Bone marrow (tissue), 2 donors: Measurements from ENCODE around the gene WDR27.

Experiments used
- DNase-seq, 2 donors: peaks; one replicate each; lab custom pipeline; 2025; lab: John Stamatoyannopoulos, UW

The WDR27 gene

DNA sequence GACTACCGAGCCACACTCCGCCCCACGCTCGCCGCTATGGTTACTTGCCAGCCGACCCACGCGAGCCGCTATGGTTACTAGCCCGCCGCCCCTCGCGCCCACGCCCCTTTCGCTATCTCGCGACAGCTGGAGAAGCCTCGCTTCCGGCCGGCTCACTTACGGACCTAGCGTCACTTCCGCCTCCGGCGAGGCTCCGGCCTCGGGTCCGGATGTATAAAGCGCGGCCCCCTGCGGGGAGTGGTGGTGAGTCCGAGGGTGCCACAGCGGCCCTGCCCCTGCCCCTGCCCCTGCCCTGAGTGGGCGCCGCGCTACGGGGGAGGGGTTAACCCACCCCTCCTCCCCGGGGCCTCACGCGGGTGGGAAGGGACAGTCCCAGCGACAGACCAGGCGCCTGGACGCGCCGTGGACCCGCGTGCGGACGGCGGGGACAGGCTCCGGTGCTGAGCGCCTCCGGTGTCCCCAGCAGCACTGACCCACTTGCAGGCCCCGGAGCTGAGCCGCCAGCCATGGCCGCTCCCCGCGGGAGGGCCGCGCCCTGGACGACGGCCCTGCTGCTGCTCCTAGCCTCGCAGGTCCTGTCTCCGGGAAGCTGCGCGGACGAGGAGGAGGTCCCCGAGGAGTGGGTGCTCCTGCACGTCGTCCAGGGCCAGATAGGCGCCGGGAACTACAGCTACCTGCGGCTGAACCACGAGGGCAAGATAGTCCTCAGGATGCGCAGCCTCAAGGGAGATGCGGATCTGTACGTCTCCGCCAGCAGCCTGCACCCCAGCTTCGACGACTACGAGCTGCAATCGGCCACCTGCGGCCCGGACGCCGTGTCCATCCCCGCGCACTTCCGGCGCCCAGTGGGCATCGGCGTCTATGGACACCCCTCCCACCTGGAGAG lies at the start of gene WDR27, which contains the start of gene C6orf120:
WDR27 (minus strand) TSS at position 76 of the 886 bp plus-strand sequence. CDS start 13,024 bp downstream, outside the sequence.
C6orf120 (plus strand) TSS at position 173 of the 886 bp plus-strand sequence; CDS start at position 507, 334 bp downstream.
- peak; percentile 91 to 94 for DNase-seq

- no peak for DNase-seq
Observed at GRCh38 chr6:169746556-169746955, 44.7 kb upstream of the WDR27 start.

DNA sequence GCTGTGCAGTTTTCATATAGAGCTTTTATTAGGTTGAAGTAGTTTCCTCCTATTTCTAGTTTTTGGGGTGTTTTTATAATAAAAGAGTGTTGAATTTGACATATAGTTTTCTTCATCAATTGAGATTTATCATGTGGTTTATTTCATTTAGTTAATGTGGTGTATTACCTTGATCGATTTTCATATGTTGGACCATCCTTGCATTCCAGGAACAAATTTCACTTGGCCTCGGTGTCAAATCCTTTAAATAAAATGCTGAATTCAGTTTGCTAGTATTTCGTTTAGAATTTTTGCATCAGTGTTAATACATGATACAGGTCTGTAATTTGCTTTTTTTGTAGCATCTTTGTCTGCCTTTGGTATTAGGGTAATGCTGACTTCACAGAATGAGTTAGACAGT lies 43.6 kb upstream of the WDR27 start:
- DNase-seq = no peak

DNA sequence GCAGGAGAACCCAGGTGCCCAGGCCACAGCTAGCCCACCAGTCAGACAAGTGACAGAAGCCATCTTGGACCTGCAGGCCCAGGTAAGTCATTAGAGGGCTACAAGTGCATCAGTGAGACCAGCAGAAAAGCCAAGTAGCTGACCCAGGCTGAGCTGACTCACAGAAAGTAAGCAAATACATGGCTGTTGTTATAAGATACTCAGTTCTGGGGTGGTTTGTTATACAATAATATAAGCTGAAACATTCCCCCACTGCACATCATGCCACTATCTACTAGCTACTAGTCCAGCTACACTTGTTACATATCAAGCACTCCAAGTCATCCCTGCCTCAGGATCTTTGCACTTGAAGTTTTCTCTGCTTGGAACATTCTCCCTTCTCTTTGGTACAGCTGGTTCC lies 39.5 kb upstream of the WDR27 start:
- DNase-seq = no peak

- DNase-seq = no peak
Observed at GRCh38 chr6:169738976-169739529, 37.2 kb upstream of the WDR27 start.

DNA sequence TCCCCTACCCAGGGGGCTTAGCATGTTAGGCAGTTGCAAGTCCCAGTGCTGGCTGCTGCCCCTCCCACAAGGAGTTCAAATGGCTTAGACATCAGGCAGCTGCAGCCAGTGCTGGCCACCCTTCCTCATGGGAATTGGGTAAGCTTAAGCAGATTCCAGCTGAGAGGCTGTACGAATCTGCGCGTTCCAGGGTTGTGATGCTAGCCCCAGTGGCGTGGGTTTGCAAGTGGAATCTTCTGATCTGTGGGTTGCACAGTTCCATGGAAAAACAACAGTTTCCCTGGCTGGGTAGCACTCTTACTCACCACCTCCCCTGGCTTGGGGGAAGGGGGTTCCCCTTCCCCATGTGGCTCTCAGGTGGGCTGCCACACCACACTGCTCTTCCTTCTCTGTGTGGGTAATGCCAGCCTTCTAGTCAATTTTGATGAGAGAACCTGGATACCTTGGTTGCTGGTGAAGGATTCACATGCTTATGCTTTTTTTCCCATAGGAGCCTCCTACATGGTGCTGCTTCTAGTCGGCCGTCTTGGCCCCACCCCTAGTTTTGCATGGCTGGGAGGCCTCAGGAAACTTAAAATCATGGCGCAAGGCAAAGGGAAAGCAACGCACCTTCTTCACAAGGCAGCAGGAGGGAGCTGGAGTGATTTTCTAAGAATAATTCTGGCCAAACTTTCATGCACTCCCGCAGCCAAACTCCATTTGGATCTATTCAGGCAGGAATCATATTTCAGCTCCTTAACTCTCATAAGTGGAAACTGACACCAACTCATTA lies 36.6 kb upstream of the WDR27 start:
- no peak for DNase-seq

DNA sequence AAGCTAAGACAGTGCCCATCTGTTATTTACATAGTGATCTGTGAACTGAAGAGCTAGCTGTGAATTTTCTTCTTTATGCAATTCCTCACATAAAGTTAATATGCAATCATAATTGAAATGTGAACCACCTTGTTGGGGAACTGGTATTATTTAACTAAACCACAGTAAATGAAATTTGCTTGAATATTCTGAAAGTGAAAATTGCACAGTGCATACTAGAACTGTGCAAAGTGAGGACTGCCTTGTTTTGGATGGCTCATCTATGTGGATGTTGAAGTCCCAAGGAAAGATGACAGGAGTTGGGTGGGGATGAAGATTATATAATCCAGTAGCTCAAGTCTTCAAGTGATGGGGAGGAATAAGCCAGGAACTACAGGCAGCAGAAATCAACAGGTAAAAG lies 28.1 kb upstream of the WDR27 start:
- no peak for DNase-seq

DNA sequence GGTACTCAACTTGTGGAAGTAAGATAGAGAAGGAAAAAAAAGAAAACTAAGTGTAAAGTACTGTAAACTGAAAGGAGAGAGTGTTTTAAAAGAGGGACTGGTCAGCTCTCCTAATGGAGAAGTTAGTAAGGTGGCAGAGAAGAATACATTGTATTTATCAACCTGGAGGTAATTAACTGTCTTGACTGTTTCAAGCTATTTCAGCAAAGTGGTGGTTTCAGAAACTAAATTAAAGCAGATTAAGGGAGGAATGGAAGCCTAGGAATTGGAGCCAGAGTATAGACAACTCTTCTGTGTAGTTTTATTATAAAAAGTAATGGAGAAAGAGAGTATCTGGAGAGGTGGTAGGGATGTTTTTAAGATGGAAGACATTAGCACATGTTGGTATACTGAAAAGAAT lies 25.1 kb upstream of the WDR27 start:
- no peak for DNase-seq

- no peak for DNase-seq
Observed at GRCh38 chr6:169726049-169726400, 24.2 kb upstream of the WDR27 start.

- DNase-seq = peak in 1 of 2 donors; percentile 20
Observed at GRCh38 chr6:169725125-169726048, 23.6 kb upstream of the WDR27 start.

- peak; percentile 8 to 46 for DNase-seq
Observed at GRCh38 chr6:169724494-169725124, 22.8 kb upstream of the WDR27 start, which contains the start of gene PHF10. TSS of gene PHF10 (minus strand) at chr6:169724500. CDS start at chr6:169723931, 569 bp downstream.

DNA sequence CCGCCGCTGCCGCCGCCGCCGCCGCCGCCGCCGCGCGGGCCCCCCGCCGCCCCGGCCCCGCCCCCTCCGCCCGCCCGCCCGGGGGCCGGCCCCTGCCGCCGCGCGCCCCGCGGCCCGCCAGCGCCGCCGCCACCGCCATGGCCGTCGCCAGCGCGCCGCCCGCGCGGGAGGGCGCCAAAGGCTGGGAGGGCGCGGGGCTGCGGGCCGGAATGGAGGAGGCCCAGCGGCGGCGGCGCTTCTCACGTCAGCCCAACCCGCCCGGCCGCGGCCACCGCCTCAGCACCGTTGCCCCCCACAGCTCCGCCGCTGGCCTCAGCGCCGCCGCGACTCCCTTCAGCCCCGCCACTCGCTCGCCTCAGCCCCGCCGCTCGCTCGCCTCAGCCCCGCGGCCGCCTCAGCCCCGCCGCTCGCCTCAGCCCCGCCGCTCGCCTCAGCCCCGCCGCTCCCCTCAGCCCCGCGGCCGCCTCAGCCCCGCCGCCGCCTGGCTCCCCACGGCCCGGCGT lies 22.2 kb upstream of the WDR27 start:
- no peak for DNase-seq

DNA sequence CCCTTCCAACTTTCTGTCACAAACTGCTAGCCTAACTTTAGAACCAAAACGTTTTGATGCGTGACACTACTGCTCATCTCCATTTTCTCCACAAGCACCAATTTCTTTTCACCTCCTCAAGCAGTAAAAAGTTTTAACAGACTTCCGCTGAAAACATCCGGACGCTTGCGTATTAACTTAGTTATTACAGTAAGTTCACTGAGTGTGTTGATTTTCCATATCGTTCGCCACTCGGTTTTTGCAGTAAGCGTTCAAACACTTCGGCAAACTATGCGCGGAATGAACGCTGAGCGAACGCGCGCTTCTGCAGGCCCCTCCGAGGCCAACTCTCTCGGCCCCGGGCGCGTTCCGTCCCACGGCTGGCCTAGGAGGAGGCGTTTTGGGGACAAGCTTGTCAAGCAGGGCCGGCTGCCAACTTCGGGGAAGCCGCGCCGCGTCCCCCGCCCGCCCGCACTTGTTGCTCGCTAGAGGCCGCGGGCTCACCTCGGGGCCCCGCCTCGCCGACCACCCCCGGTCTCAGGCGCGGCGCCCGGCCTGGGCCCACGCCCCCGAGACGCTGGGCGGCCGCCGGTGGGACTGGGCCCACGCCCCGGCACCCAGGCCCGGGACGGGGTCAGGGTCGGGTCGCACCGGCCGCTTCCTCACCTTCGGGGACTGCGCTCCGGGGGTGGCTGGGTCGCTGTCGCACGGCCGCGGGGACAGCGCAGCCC lies 21.5 kb upstream of the WDR27 start:
- peak; percentile 20 to 36 for DNase-seq

DNA sequence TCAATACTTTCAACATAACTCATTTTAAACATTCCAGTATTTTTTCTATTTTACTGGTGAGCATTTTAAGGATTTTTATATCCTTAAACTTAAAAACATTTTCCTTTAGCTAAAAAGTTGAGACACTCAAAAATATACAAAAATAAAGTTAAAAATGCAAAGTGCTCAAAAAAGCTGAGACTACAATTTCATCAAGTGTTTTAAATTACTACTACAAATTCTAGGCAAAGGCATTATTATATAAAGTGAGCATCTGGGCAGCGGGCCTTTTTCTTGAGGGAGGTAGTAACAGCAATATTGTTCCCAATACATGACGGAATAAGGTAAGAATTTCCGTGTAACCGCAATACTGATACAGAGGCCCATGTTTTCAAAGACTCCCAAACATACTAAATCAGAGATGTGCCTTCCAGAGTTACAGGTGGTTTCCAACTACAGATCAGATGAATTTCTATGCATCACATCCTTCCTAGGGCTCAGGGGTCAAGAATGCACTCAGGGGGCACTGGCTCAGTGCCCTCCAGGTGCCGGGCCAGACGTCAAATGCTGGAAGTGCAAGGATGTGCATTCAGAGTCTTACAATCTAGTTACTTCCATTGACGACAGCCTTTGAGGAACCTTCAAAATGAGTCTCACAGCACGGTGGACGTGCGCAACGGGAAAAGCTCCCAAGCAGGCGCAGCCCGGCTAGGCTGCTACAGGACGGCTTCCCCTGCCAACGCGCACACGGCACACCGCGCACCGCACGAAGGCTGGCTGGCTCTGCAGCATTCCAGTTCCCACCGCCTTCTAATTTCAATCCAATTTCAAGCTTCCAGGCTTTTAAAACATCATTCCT lies 20.8 kb upstream of the WDR27 start:
- DNase-seq = peak; percentile 14 to 15

DNA sequence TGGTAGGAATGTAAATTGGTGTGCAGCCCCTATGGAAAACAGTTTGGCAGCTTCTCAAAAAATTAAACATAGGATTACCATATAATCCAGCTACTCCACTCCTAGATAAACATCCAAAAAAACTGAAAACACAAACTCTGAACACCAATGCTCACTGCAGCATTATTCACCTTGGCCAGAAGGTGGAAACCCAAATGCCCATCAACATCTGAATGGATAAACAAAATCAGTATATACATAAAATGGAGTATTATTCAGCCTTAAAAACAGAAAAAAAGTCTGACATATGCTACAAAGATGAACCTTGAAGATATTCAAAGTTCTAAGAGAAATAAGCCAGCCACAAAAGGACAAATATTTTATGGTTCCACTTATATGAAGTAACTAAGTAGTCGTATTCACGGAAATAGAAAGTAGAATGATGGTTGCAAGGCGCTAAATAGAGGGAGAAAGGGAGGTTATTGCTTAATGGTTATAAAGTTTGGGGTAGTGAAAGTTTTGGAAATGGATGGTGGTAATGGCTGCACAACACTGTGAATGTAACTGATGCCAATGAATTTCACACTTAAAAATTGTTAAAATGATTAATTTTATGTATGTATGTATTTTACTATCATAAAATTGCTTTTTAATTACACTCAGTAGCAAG lies 18.5 kb upstream of the WDR27 start:
- no peak for DNase-seq

- DNase-seq = no peak
Observed at GRCh38 chr6:169719117-169719516, 17.3 kb upstream of the WDR27 start.

DNA sequence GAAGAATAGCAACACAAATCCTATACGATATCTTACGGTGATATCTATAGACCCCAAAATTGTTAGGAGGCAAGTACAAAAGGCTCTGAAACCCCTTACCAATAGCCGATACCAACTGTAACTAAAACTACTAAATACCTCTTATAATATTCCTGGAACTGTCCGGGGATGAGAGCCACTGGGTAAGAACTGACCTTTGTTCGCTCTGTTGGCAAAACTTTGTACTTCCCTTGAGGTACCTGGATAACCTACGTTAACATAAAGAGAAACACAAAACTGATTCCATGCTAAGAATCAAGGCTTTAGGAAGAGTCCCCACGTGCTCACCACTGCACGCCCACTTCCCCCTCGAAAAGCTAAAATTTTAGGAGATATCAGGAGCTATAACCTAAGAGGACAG lies 12.8 kb upstream of the WDR27 start:
- DNase-seq = no peak

DNA sequence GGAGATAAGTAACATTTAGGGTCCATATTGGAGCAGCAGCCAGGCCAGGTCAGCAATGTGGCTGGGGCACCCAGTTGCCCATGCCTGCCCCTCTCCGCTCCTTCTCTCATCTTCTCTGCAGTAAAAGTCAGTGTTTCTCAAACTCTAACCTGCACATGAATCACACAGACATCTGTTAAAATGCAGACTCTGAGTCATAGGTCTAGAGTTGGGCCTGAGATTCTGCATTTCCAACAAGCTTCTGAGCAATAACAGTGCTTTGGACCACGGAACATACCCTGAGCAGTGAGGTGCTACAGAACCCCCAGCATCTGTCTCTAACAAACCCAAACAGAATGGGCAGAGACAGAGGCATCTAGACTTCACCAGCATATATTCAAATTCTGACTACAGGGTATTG lies 12.3 kb upstream of the WDR27 start:
- DNase-seq = no peak

GRCh38 chr6:169710009-169710408 lies 8.2 kb upstream of the WDR27 start:
- no peak for DNase-seq
